ENCODE results near the gene TRAPPC12. TPM values are rescaled to one million over a fixed set of nuclear protein-coding genes. Genes with fewer than 3 reads are reported as not detected.
A peak's percentile ranks its signal among the peaks of the same experiment; 100 is the strongest.

The TRAPPC12 gene
- total RNA-seq, 1 donor from 2014 or later, result 104 TPM

GRCh38 chr2:3424171-3424795 is 44.8 kb downstream of the TRAPPC12 start:
- DNase-seq, result no peak
- ATAC-seq (ENCODE audit: poor library complexity), result no peak
- intact Hi-C loops (cut with DNase I), result loop anchor here (5.0 kb wide), 1 partner anchor 38 kb away; no protein-coding TSS in a partner anchor

- ATAC-seq (ENCODE audit: poor library complexity), result no peak
- no peak for DNase-seq
- intact Hi-C loops (cut with DNase I), result no loop called here
Measured at GRCh38 chr2:3426615-3427014, 47.1 kb downstream of the TRAPPC12 start.

GRCh38 chr2:3427272-3427671 is 47.8 kb downstream of the TRAPPC12 start:
- DNase-seq (no peak), ATAC-seq (ENCODE audit: poor library complexity) (no peak)
- intact Hi-C loops (cut with DNase I), result no loop called here

GRCh38 chr2:3428577-3428976 is 49.1 kb downstream of the TRAPPC12 start:
- ATAC-seq (ENCODE audit: poor library complexity) (no peak), DNase-seq (no peak)
- intact Hi-C loops (cut with DNase I), result no loop called here

GRCh38 chr2:3429066-3429610 is 49.6 kb downstream of the TRAPPC12 start:
- intact Hi-C loops (cut with DNase I), result no loop called here
- ATAC-seq (ENCODE audit: poor library complexity) (no peak), DNase-seq (no peak)

GRCh38 chr2:3430172-3430571 is 50.7 kb downstream of the TRAPPC12 start:
- DNase-seq, result no peak
- no peak for ATAC-seq (ENCODE audit: poor library complexity)
- intact Hi-C loops (cut with DNase I), result no loop called here

GRCh38 chr2:3430740-3431490 is 51.4 kb downstream of the TRAPPC12 start:
- ATAC-seq (ENCODE audit: poor library complexity) (no peak), DNase-seq (no peak)
- intact Hi-C loops (cut with DNase I), result no loop called here

- no peak for ATAC-seq (ENCODE audit: poor library complexity)
- intact Hi-C loops (cut with DNase I), result no loop called here
- no peak for DNase-seq
Measured at GRCh38 chr2:3432067-3432466, 52.6 kb downstream of the TRAPPC12 start.

GRCh38 chr2:3432693-3433338 is 53.3 kb downstream of the TRAPPC12 start:
- DNase-seq (no peak), ATAC-seq (ENCODE audit: poor library complexity) (peak; percentile 85)
- intact Hi-C loops (cut with DNase I), result no loop called here

GRCh38 chr2:3433339-3433699 is 53.8 kb downstream of the TRAPPC12 start:
- intact Hi-C loops (cut with DNase I), result no loop called here
- ATAC-seq (ENCODE audit: poor library complexity) (peak; percentile 22), DNase-seq (no peak)

- ATAC-seq (ENCODE audit: poor library complexity) (no peak), DNase-seq (no peak)
- intact Hi-C loops (cut with DNase I), result no loop called here
Measured at GRCh38 chr2:3433776-3434400, 54.4 kb downstream of the TRAPPC12 start.

GRCh38 chr2:3434654-3435053 is 55.2 kb downstream of the TRAPPC12 start:
- ATAC-seq (ENCODE audit: poor library complexity) (no peak), DNase-seq (no peak)
- intact Hi-C loops (cut with DNase I), result no loop called here

GRCh38 chr2:3435445-3435844 is 56.0 kb downstream of the TRAPPC12 start:
- DNase-seq (no peak), ATAC-seq (ENCODE audit: poor library complexity) (no peak)
- intact Hi-C loops (cut with DNase I), result no loop called here

- intact Hi-C loops (cut with DNase I), result no loop called here
- ATAC-seq (ENCODE audit: poor library complexity) (no peak), DNase-seq (no peak)
Measured at GRCh38 chr2:3440477-3440876, 61.0 kb downstream of the TRAPPC12 start.

GRCh38 chr2:3441465-3441864 is 62.0 kb downstream of the TRAPPC12 start:
- DNase-seq (no peak), ATAC-seq (ENCODE audit: poor library complexity) (no peak)
- intact Hi-C loops (cut with DNase I), result no loop called here

- DNase-seq (no peak), ATAC-seq (ENCODE audit: poor library complexity) (no peak)
- intact Hi-C loops (cut with DNase I), result no loop called here
Measured at GRCh38 chr2:3442185-3442584, 62.7 kb downstream of the TRAPPC12 start.

GRCh38 chr2:3443083-3443482 is 63.6 kb downstream of the TRAPPC12 start:
- intact Hi-C loops (cut with DNase I), result no loop called here
- ATAC-seq (ENCODE audit: poor library complexity) (no peak), DNase-seq (no peak)

- DNase-seq (no peak), ATAC-seq (ENCODE audit: poor library complexity) (no peak)
- intact Hi-C loops (cut with DNase I), result no loop called here
Measured at GRCh38 chr2:3443506-3444084, 64.1 kb downstream of the TRAPPC12 start.

GRCh38 chr2:3445891-3446290 is 66.4 kb downstream of the TRAPPC12 start:
- intact Hi-C loops (cut with DNase I), result no loop called here
- DNase-seq, result no peak
- ATAC-seq (ENCODE audit: poor library complexity), result no peak
